DND-41 (cell line): ENCODE data around the gene PDGFB.

Experiments
- ATAC-seq: fragments of 200-7000 bp; cut with Tn5 transposase; 3 replicates; pipeline ENCODE4 v1.9.1; 2021; ENCODE audit warnings: low read depth; ENCODE audit not compliant: insufficient read depth
- DNase-seq: peaks from one replicate; pipeline ENCODE4 v3.0.0-alpha.2; 2020
- H2AFZ ChIP-seq: 2 replicates; pipeline ENCODE4 v1.6.0; 2012; ENCODE audit warnings: low read depth, low read length
- H3K27ac ChIP-seq: 2 replicates; pipeline ENCODE4 v1.5.1; 2012; ENCODE audit warnings: low read length, inconsistent platforms
- H3K27me3 ChIP-seq: fragments of 200-600 bp; sonication (generic); 2 replicates; pipeline ENCODE4 v1.6.0; 2012; ENCODE audit warnings: low read length, mild to moderate bottlenecking, inconsistent platforms; ENCODE audit not compliant: insufficient read depth, poor library complexity
- H3K36me3 ChIP-seq: 2 replicates; pipeline ENCODE4 v1.5.1; 2012; ENCODE audit warnings: low read length, inconsistent platforms; ENCODE audit not compliant: insufficient read depth
- H3K4me1 ChIP-seq: 2 replicates; pipeline ENCODE4 v1.5.1; 2012; ENCODE audit warnings: mild to moderate bottlenecking, low read length; ENCODE audit not compliant: insufficient read depth
- H3K4me2 ChIP-seq: 2 replicates; pipeline ENCODE4 v1.6.0; 2012; ENCODE audit warnings: mild to moderate bottlenecking, moderate library complexity, low read length, inconsistent platforms; ENCODE audit not compliant: insufficient read depth
- H3K4me3 ChIP-seq, 2 experiments: fragments of 200-600 bp in 1 of 2; shearing (Covaris generic) in 1 of 2; 2 replicates each; pipeline ENCODE4 v1.5.1; 2012 to 2016; ENCODE audit warnings: inconsistent platforms in 2 of 2, low read length in 2 of 2, mild to moderate bottlenecking in 2 of 2, low read depth in 1 of 2, moderate library complexity in 1 of 2
- H3K79me2 ChIP-seq: 2 replicates; pipeline ENCODE4 v1.6.0; 2012; ENCODE audit warnings: low read length, inconsistent platforms; ENCODE audit not compliant: insufficient read depth
- H3K9ac ChIP-seq: 2 replicates; pipeline ENCODE4 v1.6.0; 2012; ENCODE audit warnings: low read depth, mild to moderate bottlenecking, inconsistent platforms, low read length, moderate library complexity
- H3K9me3 ChIP-seq: 2 replicates; pipeline ENCODE4 v1.5.1; 2012; ENCODE audit warnings: low read length, moderate library complexity, mild to moderate bottlenecking, inconsistent platforms; ENCODE audit not compliant: insufficient read depth, severe bottlenecking
- H4K20me1 ChIP-seq: 2 replicates; pipeline ENCODE4 v1.6.0; 2012; ENCODE audit warnings: low read length; ENCODE audit not compliant: insufficient read depth
- EZH2 ChIP-seq: IDR thresholded peaks from 3 replicates; pipeline ENCODE4 v1.6.1; 2012; ENCODE audit warnings: borderline replicate concordance, low read depth, mild to moderate bottlenecking, moderate library complexity, low read length, inconsistent platforms; ENCODE audit not compliant: severe bottlenecking
- TF ChIP-seq, protein P1 (sequence below): IDR thresholded peaks from 2 replicates; pipeline ENCODE4 v1.5.1; 2012; ENCODE audit warnings: borderline replicate concordance, low read length, moderate library complexity, mild to moderate bottlenecking; ENCODE audit not compliant: poor library complexity, severe bottlenecking; ENCODE audit errors: extremely low read depth

Gene PDGFB

DNA sequence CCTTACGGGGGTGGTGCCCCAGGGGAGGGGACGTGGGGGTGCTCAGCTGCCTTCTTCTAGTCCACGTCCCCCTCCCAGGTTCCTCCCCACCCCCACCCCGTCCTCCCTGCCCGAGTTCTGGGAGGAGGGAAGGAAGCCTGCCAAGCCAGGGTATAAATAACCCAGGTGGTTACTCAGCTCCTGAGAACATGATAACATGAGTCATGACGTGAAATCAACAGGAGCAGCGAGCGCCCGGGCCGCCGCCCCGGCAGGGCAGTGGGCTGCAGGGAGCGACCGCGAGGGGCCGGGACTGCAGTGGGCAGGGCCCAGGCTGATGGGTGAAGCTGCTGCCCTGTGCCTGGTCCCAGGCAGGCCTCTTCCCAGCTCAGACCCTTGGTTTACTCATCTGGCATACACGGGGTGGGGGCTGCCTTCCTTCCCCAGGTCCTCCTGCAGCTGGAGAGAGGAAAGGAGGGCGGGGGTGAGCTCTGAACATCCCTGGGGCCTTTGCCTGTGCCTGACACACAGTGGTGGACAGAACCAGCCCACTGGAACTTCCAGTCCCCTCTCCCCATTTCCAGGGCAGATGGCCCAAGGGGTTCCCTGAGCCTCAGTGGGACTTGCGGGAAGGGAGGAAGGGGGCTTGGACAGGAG, 8.8 kb upstream of the PDGFB start:
- Histone ChIP-seq H3K79me2 (no peaks in the 10 kb centered on the region), H3K27me3 (peaks cover 29% of the 10 kb centered on the region), H2AFZ (no peak overlapping the region), H4K20me1 (peaks cover 11% of the 10 kb centered on the region; the same call in 1 of the 2 replicates), H3K9me3 (no peaks in the 10 kb centered on the region), H3K9ac (no peak overlapping the region), H3K4me1 (no peaks in the 10 kb centered on the region), H3K36me3 (no peaks in the 10 kb centered on the region), H3K4me3 (no peak overlapping the region), H3K4me2 (no peak overlapping the region), H3K27ac (no peak overlapping the region)
- TF ChIP-seq, protein P1, sequence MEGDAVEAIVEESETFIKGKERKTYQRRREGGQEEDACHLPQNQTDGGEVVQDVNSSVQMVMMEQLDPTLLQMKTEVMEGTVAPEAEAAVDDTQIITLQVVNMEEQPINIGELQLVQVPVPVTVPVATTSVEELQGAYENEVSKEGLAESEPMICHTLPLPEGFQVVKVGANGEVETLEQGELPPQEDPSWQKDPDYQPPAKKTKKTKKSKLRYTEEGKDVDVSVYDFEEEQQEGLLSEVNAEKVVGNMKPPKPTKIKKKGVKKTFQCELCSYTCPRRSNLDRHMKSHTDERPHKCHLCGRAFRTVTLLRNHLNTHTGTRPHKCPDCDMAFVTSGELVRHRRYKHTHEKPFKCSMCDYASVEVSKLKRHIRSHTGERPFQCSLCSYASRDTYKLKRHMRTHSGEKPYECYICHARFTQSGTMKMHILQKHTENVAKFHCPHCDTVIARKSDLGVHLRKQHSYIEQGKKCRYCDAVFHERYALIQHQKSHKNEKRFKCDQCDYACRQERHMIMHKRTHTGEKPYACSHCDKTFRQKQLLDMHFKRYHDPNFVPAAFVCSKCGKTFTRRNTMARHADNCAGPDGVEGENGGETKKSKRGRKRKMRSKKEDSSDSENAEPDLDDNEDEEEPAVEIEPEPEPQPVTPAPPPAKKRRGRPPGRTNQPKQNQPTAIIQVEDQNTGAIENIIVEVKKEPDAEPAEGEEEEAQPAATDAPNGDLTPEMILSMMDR = no peak
- no peak for DNase-seq
- ATAC-seq = no peak

DNA sequence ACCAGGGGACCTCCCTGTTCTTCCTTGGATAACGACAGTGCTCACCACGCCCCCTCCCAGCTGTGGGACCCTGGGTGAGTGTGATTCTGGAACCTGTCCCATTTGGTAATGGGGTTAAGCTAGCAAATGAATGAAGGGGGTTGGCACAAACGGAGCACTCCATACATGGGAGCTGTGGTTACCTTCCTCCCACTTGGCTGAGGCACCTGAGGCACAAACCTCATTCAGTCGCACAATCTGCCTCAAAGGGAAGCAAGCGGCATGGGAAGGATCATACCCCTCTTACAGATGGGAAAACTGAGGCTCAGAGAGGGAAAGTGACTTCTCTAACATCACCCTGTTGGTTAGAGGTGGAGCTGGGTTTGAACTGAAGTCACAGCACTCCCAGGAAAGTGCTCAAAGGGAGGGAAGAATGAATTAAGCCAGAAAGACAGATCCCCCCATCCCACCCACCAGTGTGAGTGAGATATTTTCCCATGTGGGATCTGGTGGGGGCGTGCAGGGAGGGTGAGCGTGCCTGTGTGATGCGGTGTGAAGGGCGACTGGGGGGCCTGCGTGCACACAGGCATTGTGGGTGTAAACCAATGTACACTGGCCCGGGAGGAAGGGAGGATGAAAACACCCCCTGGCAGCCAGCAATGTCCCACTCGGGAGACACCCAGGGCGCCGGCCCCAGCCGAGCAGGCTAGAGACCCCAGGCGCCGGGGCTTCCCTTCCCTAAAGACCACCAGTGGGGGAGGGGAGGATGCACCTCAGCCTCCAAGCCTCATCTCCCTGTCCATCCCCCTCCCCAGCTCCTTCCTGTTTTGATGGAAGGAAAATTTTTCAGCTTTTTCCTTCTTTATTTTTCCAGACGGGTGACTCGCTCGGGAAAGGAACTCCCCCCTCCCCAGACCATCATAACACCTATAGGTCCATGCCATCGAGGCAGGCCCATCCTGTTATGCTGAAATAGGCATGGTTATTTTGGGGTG, 8.0 kb upstream of the PDGFB start:
- H3K4me1 ChIP-seq = no peaks in the 10 kb centered on the region
- H3K9me3 ChIP-seq = no peaks in the 10 kb centered on the region
- no peak overlapping the region for H3K4me3 ChIP-seq
- no peak for ATAC-seq
- no peak for DNase-seq
- no peak overlapping the region for H3K27ac ChIP-seq
- H4K20me1 ChIP-seq = peaks cover 11% of the 10 kb centered on the region; the same call in 1 of the 2 replicates
- no peak overlapping the region for H2AFZ ChIP-seq
- no peaks in the 10 kb centered on the region for H3K79me2 ChIP-seq
- no peak overlapping the region for H3K9ac ChIP-seq
- H3K27me3 ChIP-seq = peaks cover 29% of the 10 kb centered on the region
- no peak for TF ChIP-seq EZH2
- TF ChIP-seq, protein P1 = no peak
- H3K36me3 ChIP-seq = no peaks in the 10 kb centered on the region
- no peak overlapping the region for H3K4me2 ChIP-seq

DNA sequence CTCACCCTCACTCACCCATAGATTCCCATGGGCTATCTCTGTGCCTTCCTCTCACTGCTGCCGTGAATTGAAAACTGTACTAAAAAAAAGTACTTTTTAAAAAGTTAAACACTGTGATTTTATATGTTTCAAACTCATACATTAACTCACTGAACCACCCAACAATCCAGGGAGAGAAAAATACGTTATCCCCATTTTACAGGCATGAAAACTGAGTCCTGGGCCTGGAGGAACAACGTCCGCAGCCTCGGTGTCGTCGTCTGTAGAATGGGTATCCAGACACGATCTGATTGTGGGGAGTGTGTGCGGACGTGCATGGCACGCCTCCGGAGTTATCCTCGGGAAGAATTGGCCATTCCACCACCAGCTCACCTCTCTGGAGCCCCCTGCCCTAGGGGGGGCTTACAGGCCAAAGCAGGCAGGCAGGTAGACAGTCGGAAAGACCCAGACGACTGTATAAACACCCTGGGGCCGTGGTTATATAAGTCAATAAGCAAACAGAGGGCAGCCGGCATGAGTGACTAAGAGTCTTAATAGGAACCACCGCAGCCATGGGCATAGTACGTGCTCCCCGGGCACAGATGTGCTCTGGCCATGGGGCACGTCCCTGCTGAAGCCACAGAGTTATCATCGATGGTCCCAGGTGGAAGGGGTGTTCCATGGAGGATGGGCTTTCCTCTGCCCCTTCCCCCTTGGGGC, 7.1 kb upstream of the PDGFB start:
- no peak overlapping the region for H3K27ac ChIP-seq

More for the DNA sequence above, 7.1 kb upstream of the PDGFB start:
- Histone ChIP-seq H2AFZ (no peak overlapping the region), H3K4me3 (no peak overlapping the region), H3K4me2 (no peak overlapping the region), H4K20me1 (peaks cover 16% of the 10 kb centered on the region; the same call in 1 of the 2 replicates), H3K9me3 (no peaks in the 10 kb centered on the region), H3K79me2 (no peaks in the 10 kb centered on the region), H3K27me3 (peaks cover 29% of the 10 kb centered on the region), H3K4me1 (no peaks in the 10 kb centered on the region), H3K9ac (no peak overlapping the region), H3K36me3 (no peaks in the 10 kb centered on the region)
- DNase-seq (no peak), ATAC-seq (no peak)
- TF ChIP-seq, protein P1 = no peak
- no peak for TF ChIP-seq EZH2
